Activated CD8-positive, alpha-beta memory T cell treated with anti-CD3 and anti-CD28 coated beads, Interleukin-2, amount 50 U/mL, for 24 hours (primary cell): ENCODE results near the gene TRAK1.

ENCODE experiments used
- DNase-seq: peaks from one replicate; pipeline ENCODE4 v3.0.0-alpha.2; 2020; ENCODE audit errors: extremely low read depth

TRAK1 gene

GRCh38 chr3:42068303-42069088 is 22.7 kb upstream of the TRAK1 start:
- no peak for DNase-seq

GRCh38 chr3:42070089-42070488 is 21.1 kb upstream of the TRAK1 start:
- DNase-seq: no peak

- DNase-seq: no peak
Observed at GRCh38 chr3:42070524-42070923, 20.6 kb upstream of the TRAK1 start.

- DNase-seq: no peak
Observed at GRCh38 chr3:42071904-42072812, 19.0 kb upstream of the TRAK1 start.

GRCh38 chr3:42072831-42073301 is 18.3 kb upstream of the TRAK1 start:
- no peak for DNase-seq

GRCh38 chr3:42077785-42078184 is 13.4 kb upstream of the TRAK1 start:
- DNase-seq: no peak

GRCh38 chr3:42078677-42079076 is 12.5 kb upstream of the TRAK1 start:
- DNase-seq: no peak

GRCh38 chr3:42079701-42080452 is 11.3 kb upstream of the TRAK1 start:
- DNase-seq: no peak

GRCh38 chr3:42080453-42080872 is 10.7 kb upstream of the TRAK1 start:
- no peak for DNase-seq

- DNase-seq: no peak
Observed at GRCh38 chr3:42081838-42082473, 9.2 kb upstream of the TRAK1 start.

- DNase-seq: no peak
Observed at GRCh38 chr3:42084586-42084985, 6.6 kb upstream of the TRAK1 start.

- no peak for DNase-seq
Observed at GRCh38 chr3:42085641-42086376, 5.3 kb upstream of the TRAK1 start.

GRCh38 chr3:42088803-42089530 is 2.2 kb upstream of the TRAK1 start:
- DNase-seq: no peak

GRCh38 chr3:42092006-42092405 is 849 bp downstream of the TRAK1 start:
- no peak for DNase-seq

GRCh38 chr3:42094128-42094527 is 3.0 kb downstream of the TRAK1 start:
- DNase-seq: no peak

- DNase-seq: no peak
Observed at GRCh38 chr3:42094691-42095391, 3.7 kb downstream of the TRAK1 start.

- no peak for DNase-seq
Observed at GRCh38 chr3:42095540-42095939, 4.4 kb downstream of the TRAK1 start.

- DNase-seq: no peak
Observed at GRCh38 chr3:42096796-42097565, 5.8 kb downstream of the TRAK1 start.

- no peak for DNase-seq
Observed at GRCh38 chr3:42097566-42097946, 6.4 kb downstream of the TRAK1 start.
